ENCODE results near the gene AK5.

DNA sequence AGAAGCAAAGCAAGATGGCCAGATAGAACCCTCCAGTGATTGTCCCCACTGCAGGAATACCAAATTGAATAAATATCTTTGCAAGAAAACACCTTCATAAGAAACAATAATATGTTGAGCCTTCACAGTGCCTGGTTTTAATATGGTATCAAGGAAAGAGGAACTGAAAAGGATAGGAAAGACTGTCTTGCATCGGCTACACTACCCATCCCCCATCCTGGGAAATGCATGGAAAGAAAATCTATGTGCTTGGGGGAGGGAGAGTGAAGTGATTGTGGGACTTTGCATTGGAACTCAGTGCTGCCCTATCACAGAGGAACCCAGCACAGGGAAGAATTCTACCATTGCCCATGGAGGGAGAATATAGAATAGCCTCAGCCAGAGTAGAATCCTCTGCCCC, 28.6 kb upstream of the AK5 start:
- TF ChIP-seq POLR2AphosphoS5 (IDR thresholded peaks at IDR 0.05) (no peak), POLR2A (IDR thresholded peaks at IDR 0.05) (no peak)
- TF ChIP-seq, protein P1, sequence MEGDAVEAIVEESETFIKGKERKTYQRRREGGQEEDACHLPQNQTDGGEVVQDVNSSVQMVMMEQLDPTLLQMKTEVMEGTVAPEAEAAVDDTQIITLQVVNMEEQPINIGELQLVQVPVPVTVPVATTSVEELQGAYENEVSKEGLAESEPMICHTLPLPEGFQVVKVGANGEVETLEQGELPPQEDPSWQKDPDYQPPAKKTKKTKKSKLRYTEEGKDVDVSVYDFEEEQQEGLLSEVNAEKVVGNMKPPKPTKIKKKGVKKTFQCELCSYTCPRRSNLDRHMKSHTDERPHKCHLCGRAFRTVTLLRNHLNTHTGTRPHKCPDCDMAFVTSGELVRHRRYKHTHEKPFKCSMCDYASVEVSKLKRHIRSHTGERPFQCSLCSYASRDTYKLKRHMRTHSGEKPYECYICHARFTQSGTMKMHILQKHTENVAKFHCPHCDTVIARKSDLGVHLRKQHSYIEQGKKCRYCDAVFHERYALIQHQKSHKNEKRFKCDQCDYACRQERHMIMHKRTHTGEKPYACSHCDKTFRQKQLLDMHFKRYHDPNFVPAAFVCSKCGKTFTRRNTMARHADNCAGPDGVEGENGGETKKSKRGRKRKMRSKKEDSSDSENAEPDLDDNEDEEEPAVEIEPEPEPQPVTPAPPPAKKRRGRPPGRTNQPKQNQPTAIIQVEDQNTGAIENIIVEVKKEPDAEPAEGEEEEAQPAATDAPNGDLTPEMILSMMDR (IDR thresholded peaks at IDR 0.05 in 8 of 11, conservative IDR thresholded peaks at IDR 0.05 in 3 of 11), result no peak
